Hepatocyte (in vitro differentiated cells): ENCODE results near the gene NCS1. TPM values are rescaled to one million over a fixed set of nuclear protein-coding genes. Genes with fewer than 3 reads are reported as not detected.
A peak's percentile ranks its signal among the peaks of the same experiment; 100 is the strongest.

Experiments
- DNase-seq: peaks from one replicate; pipeline ENCODE4 v3.0.0-alpha.2; 2016; ENCODE audit warnings: low spot score
- H2AFZ ChIP-seq: fragments of 200-600 bp; sonication (generic); 2 replicates; pipeline ENCODE4 v1.6.0; 2016; ENCODE audit warnings: antibody characterized with exemption, mild to moderate bottlenecking
- H3K27ac ChIP-seq: fragments of 200-600 bp; sonication (generic); 2 replicates; pipeline ENCODE4 v1.5.1; 2016; ENCODE audit warnings: mild to moderate bottlenecking
- H3K27me3 ChIP-seq: fragments of 200-600 bp; sonication (generic); 2 replicates; pipeline ENCODE4 v1.6.1; 2016
- H3K36me3 ChIP-seq: fragments of 200-600 bp; sonication (generic); replicated peaks from 2 replicates; pipeline ENCODE4 v1.5.1; 2016; ENCODE audit warnings: low read depth; ENCODE audit not compliant: insufficient read depth
- H3K4me1 ChIP-seq: fragments of 200-600 bp; sonication (generic); 2 replicates; pipeline ENCODE4 v1.5.1; 2016; ENCODE audit warnings: mild to moderate bottlenecking, moderate library complexity; ENCODE audit not compliant: insufficient read depth
- H3K4me2 ChIP-seq: fragments of 200-600 bp; sonication (generic); 2 replicates; pipeline ENCODE4 v1.6.0; 2016
- H3K4me3 ChIP-seq: fragments of 200-600 bp; sonication (generic); 2 replicates; pipeline ENCODE4 v1.5.1; 2016; ENCODE audit warnings: mild to moderate bottlenecking
- H3K79me2 ChIP-seq: fragments of 200-600 bp; sonication (generic); 2 replicates; pipeline ENCODE4 v1.6.0; 2017; ENCODE audit warnings: mild to moderate bottlenecking
- H3K9me2 ChIP-seq: fragments of 200-600 bp; sonication (generic); replicated peaks from 2 replicates; pipeline ENCODE4 v1.6.0; 2017; ENCODE audit warnings: mild to moderate bottlenecking; ENCODE audit not compliant: insufficient read depth
- H3K9me3 ChIP-seq: fragments of 200-600 bp; sonication (generic); 2 replicates; pipeline ENCODE4 v1.5.1; 2016; ENCODE audit warnings: low read depth, mild to moderate bottlenecking
- H4K20me1 ChIP-seq: fragments of 200-600 bp; sonication (generic); 2 replicates; pipeline ENCODE4 v1.6.0; 2016; ENCODE audit warnings: mild to moderate bottlenecking; ENCODE audit not compliant: insufficient read depth, poor library complexity, severe bottlenecking
- CTCF ChIP-seq: fragments of 200-600 bp; sonication (generic); IDR thresholded peaks from 2 replicates; pipeline ENCODE4 v1.5.1; 2016; ENCODE audit warnings: antibody characterized with exemption, mild to moderate bottlenecking; ENCODE audit not compliant: poor library complexity
- EZH2 ChIP-seq: fragments of 200-600 bp; sonication (generic); IDR thresholded peaks from 2 replicates; pipeline ENCODE4 v1.6.1; 2016; ENCODE audit warnings: antibody characterized with exemption, mild to moderate bottlenecking, borderline replicate concordance
- EZH2phosphoT487 ChIP-seq: fragments of 200-600 bp; sonication (generic); IDR thresholded peaks from one replicate; pipeline ENCODE4 v1.6.1; 2018; ENCODE audit warnings: antibody characterized with exemption, mild to moderate bottlenecking, low read depth, moderate library complexity; ENCODE audit not compliant: unreplicated experiment, severe bottlenecking
- WGBS: methylation state at CpG from one replicate; pipeline ENCODE4 v1.1.6; 2016; ENCODE audit warnings: low lambda C conversion rate; ENCODE audit errors: missing lambda C conversion rate; 5-methylcytosine and 5-hydroxymethylcytosine counted together
- polyA plus RNA-seq: library from polyadenylated mRNA; unstranded; fragments of >200 nt; fragmentation: Nextera tagmentation; extraction: Ambion mirVana; gene quantifications from 2 replicates; pipeline ENCODE4 v1.2.1, GENCODE V29; 2016
- total RNA-seq: library from RNA; depleted of rRNA; stranded (reverse); fragments of >200 nt; gene quantifications from 2 replicates; pipeline ENCODE4 v1.2.3, GENCODE V29; 2014

The NCS1 gene
- total and polyA plus RNA-seq, 2 experiments from 2014 or later = 16.8 to 25.3 TPM

GRCh38 chr9:130242270-130243014, 70.2 kb downstream of the NCS1 start:
- no peaks in the 10 kb centered on the region for H3K27me3 ChIP-seq
- H3K36me3 ChIP-seq = no peaks in the 10 kb centered on the region
- H4K20me1 ChIP-seq = no peaks in the 10 kb centered on the region
- no peak overlapping the region for H2AFZ ChIP-seq
- H3K27ac ChIP-seq = no peak overlapping the region
- DNase-seq = no peak
- 88% methylated on average over 11 of the region's 11 CpGs for WGBS
- no peaks in the 10 kb centered on the region for H3K9me3 ChIP-seq
- H3K4me3 ChIP-seq = no peak overlapping the region
- H3K4me2 ChIP-seq = peak overlapping the region; percentile 64
- no peaks in the 10 kb centered on the region for H3K79me2 ChIP-seq
- H3K9me2 ChIP-seq = no peaks in the 10 kb centered on the region
- TF ChIP-seq EZH2 (no peak), EZH2phosphoT487 (no peak), CTCF (no peak)
- H3K4me1 ChIP-seq = no peaks in the 10 kb centered on the region

- Histone ChIP-seq H3K27ac (no peak overlapping the region), H2AFZ (no peak overlapping the region), H3K79me2 (no peaks in the 10 kb centered on the region), H3K9me2 (no peaks in the 10 kb centered on the region), H3K27me3 (no peaks in the 10 kb centered on the region), H3K36me3 (no peaks in the 10 kb centered on the region), H3K9me3 (no peaks in the 10 kb centered on the region), H3K4me1 (no peaks in the 10 kb centered on the region), H3K4me2 (peak overlapping the region; percentile 64), H4K20me1 (no peaks in the 10 kb centered on the region), H3K4me3 (no peak overlapping the region)
- DNase-seq = peak; percentile 86
- WGBS = 32% methylated on average over 34 of the region's 35 CpGs
- peak; percentile 86 for TF ChIP-seq CTCF
- TF ChIP-seq EZH2phosphoT487 = no peak
- TF ChIP-seq EZH2 = no peak
Observed at GRCh38 chr9:130243015-130243881, 71.0 kb downstream of the NCS1 start.

- 96% methylated on average over 6 of the region's 7 CpGs for WGBS
- no peak overlapping the region for H2AFZ ChIP-seq
- no peak for DNase-seq
- TF ChIP-seq CTCF (no peak), EZH2phosphoT487 (no peak), EZH2 (no peak)
- no peaks in the 10 kb centered on the region for H3K36me3 ChIP-seq
- no peaks in the 10 kb centered on the region for H3K4me1 ChIP-seq
- H3K9me3 ChIP-seq = no peaks in the 10 kb centered on the region
- no peaks in the 10 kb centered on the region for H3K9me2 ChIP-seq
- H3K27ac ChIP-seq = no peak overlapping the region
- no peak overlapping the region for H3K4me3 ChIP-seq
- H3K4me2 ChIP-seq = no peak overlapping the region
- no peaks in the 10 kb centered on the region for H3K79me2 ChIP-seq
- H4K20me1 ChIP-seq = no peaks in the 10 kb centered on the region
- no peaks in the 10 kb centered on the region for H3K27me3 ChIP-seq
Observed at GRCh38 chr9:130243882-130244170, 71.6 kb downstream of the NCS1 start.
